ENCODE results near the gene MLLT6. TPM values are rescaled to one million over a fixed set of nuclear protein-coding genes. Genes with fewer than 3 reads are reported as not detected.

The MLLT6 gene
- polyA plus RNA-seq, 2 donors = 20.9 to 66.1 TPM

- 7 to 9% methylated on average over 20 of the region's 20 CpGs for WGBS, 2 donors
- peaks cover 7 to 26% of the 10 kb centered on the region in 2 donors for H3K36me3 ChIP-seq (ENCODE audit: control insufficient read depth in 2 of 2, insufficient read depth in 2 of 2, low read length in 1 of 2)
- H3K27me3 ChIP-seq (ENCODE audit: control insufficient read depth in 1 of 2, insufficient read depth in 2 of 2, low read length in 2 of 2) = no peaks in the 10 kb centered on the region
- peak overlapping the region; percentile 71 to 92 for H3K4me3 ChIP-seq (ENCODE audit: low read depth in 1 of 2, low read length in 2 of 2)
- peaks cover 8 to 10% of the 10 kb centered on the region in 2 donors for H3K4me1 ChIP-seq (ENCODE audit: control insufficient read depth in 2 of 2, insufficient read depth in 2 of 2, low read length in 1 of 2)
- H3K9me3 ChIP-seq (ENCODE audit: control insufficient read depth in 2 of 2, insufficient read depth in 1 of 2, low read depth in 1 of 2, low read length in 1 of 2) = no peaks in the 10 kb centered on the region
- H3K27ac ChIP-seq (ENCODE audit: low read depth in 2 of 2, low read length in 1 of 2) = peak overlapping the region; percentile 97 to 99
These were observed 1.6 kb downstream of the MLLT6 start for GRCh38 chr17:38706505-38707216.

GRCh38 chr17:38707678-38708351 lies 2.7 kb downstream of the MLLT6 start:
- Histone ChIP-seq H3K4me3 (ENCODE audit: low read depth in 1 of 2, low read length in 2 of 2) (peak overlapping the region in 1 of 2 donors; percentile 92), H3K27me3 (ENCODE audit: control insufficient read depth in 1 of 2, insufficient read depth in 2 of 2, low read length in 2 of 2) (no peaks in the 10 kb centered on the region), H3K9me3 (ENCODE audit: control insufficient read depth in 2 of 2, insufficient read depth in 1 of 2, low read depth in 1 of 2, low read length in 1 of 2) (no peaks in the 10 kb centered on the region), H3K27ac (ENCODE audit: low read depth in 2 of 2, low read length in 1 of 2) (peak overlapping the region in 1 of 2 donors; percentile 5), H3K4me1 (ENCODE audit: control insufficient read depth in 2 of 2, insufficient read depth in 2 of 2, low read length in 1 of 2) (peaks cover 8 to 10% of the 10 kb centered on the region in 2 donors), H3K36me3 (ENCODE audit: control insufficient read depth in 2 of 2, insufficient read depth in 2 of 2, low read length in 1 of 2) (peaks cover 15 to 37% of the 10 kb centered on the region in 2 donors)
- WGBS, 2 donors = 78 to 80% methylated on average over 20 to 21 of the region's 21 CpGs

- H3K4me1 ChIP-seq (ENCODE audit: control insufficient read depth in 2 of 2, insufficient read depth in 2 of 2, low read length in 1 of 2) = peaks cover 8 to 10% of the 10 kb centered on the region in 2 donors
- peaks cover 15 to 50% of the 10 kb centered on the region in 2 donors for H3K36me3 ChIP-seq (ENCODE audit: control insufficient read depth in 2 of 2, insufficient read depth in 2 of 2, low read length in 1 of 2)
- no peaks in the 10 kb centered on the region for H3K9me3 ChIP-seq (ENCODE audit: control insufficient read depth in 2 of 2, insufficient read depth in 1 of 2, low read depth in 1 of 2, low read length in 1 of 2)
- no peak overlapping the region for H3K4me3 ChIP-seq (ENCODE audit: low read depth in 1 of 2, low read length in 2 of 2)
- H3K27ac ChIP-seq (ENCODE audit: low read depth in 2 of 2, low read length in 1 of 2) = no peak overlapping the region
- no peaks in the 10 kb centered on the region for H3K27me3 ChIP-seq (ENCODE audit: control insufficient read depth in 1 of 2, insufficient read depth in 2 of 2, low read length in 2 of 2)
- WGBS, 2 donors = 86 to 87% methylated on average over 18 of the region's 18 CpGs
These were observed 4.2 kb downstream of the MLLT6 start for GRCh38 chr17:38709104-38709820.

GRCh38 chr17:38709864-38710603 lies 5.0 kb downstream of the MLLT6 start:
- 57 to 60% methylated on average over 13 of the region's 13 CpGs for WGBS, 2 donors
- peaks cover 15 to 51% of the 10 kb centered on the region in 2 donors for H3K36me3 ChIP-seq (ENCODE audit: control insufficient read depth in 2 of 2, insufficient read depth in 2 of 2, low read length in 1 of 2)

GRCh38 chr17:38710604-38710962 lies 5.5 kb downstream of the MLLT6 start:
- Histone ChIP-seq H3K36me3 (ENCODE audit: control insufficient read depth in 2 of 2, insufficient read depth in 2 of 2, low read length in 1 of 2) (peaks cover 18 to 55% of the 10 kb centered on the region in 2 donors), H3K4me1 (ENCODE audit: control insufficient read depth in 2 of 2, insufficient read depth in 2 of 2, low read length in 1 of 2) (peaks cover 8 to 10% of the 10 kb centered on the region in 2 donors), H3K4me3 (ENCODE audit: low read depth in 1 of 2, low read length in 2 of 2) (no peak overlapping the region), H3K27me3 (ENCODE audit: control insufficient read depth in 1 of 2, insufficient read depth in 2 of 2, low read length in 2 of 2) (no peaks in the 10 kb centered on the region), H3K9me3 (ENCODE audit: control insufficient read depth in 2 of 2, insufficient read depth in 1 of 2, low read depth in 1 of 2, low read length in 1 of 2) (no peaks in the 10 kb centered on the region), H3K27ac (ENCODE audit: low read depth in 2 of 2, low read length in 1 of 2) (no peak overlapping the region)
- 82 to 84% methylated on average over 3 of the region's 3 CpGs for whole genome bisulfite sequencing, 2 donors

More at GRCh38 chr17:38709864-38710603, 5.0 kb downstream of the MLLT6 start:
- Histone ChIP-seq H3K4me1 (ENCODE audit: control insufficient read depth in 2 of 2, insufficient read depth in 2 of 2, low read length in 1 of 2) (peaks cover 8 to 10% of the 10 kb centered on the region in 2 donors), H3K27me3 (ENCODE audit: control insufficient read depth in 1 of 2, insufficient read depth in 2 of 2, low read length in 2 of 2) (no peaks in the 10 kb centered on the region), H3K4me3 (ENCODE audit: low read depth in 1 of 2, low read length in 2 of 2) (no peak overlapping the region), H3K9me3 (ENCODE audit: control insufficient read depth in 2 of 2, insufficient read depth in 1 of 2, low read depth in 1 of 2, low read length in 1 of 2) (no peaks in the 10 kb centered on the region), H3K27ac (ENCODE audit: low read depth in 2 of 2, low read length in 1 of 2) (no peak overlapping the region)

GRCh38 chr17:38710985-38711384 lies 5.9 kb downstream of the MLLT6 start:
- no peaks in the 10 kb centered on the region for H3K27me3 ChIP-seq (ENCODE audit: control insufficient read depth in 1 of 2, insufficient read depth in 2 of 2, low read length in 2 of 2)
- peaks cover 8 to 10% of the 10 kb centered on the region in 2 donors for H3K4me1 ChIP-seq (ENCODE audit: control insufficient read depth in 2 of 2, insufficient read depth in 2 of 2, low read length in 1 of 2)
- no peak overlapping the region for H3K4me3 ChIP-seq (ENCODE audit: low read depth in 1 of 2, low read length in 2 of 2)
- peaks cover 19 to 59% of the 10 kb centered on the region in 2 donors for H3K36me3 ChIP-seq (ENCODE audit: control insufficient read depth in 2 of 2, insufficient read depth in 2 of 2, low read length in 1 of 2)
- WGBS, 2 donors = 85 to 86% methylated on average over 5 of the region's 5 CpGs
- H3K9me3 ChIP-seq (ENCODE audit: control insufficient read depth in 2 of 2, insufficient read depth in 1 of 2, low read depth in 1 of 2, low read length in 1 of 2) = no peaks in the 10 kb centered on the region
- H3K27ac ChIP-seq (ENCODE audit: low read depth in 2 of 2, low read length in 1 of 2) = no peak overlapping the region

- Histone ChIP-seq H3K9me3 (ENCODE audit: control insufficient read depth in 2 of 2, insufficient read depth in 1 of 2, low read depth in 1 of 2, low read length in 1 of 2) (no peaks in the 10 kb centered on the region), H3K27ac (ENCODE audit: low read depth in 2 of 2, low read length in 1 of 2) (no peak overlapping the region), H3K4me3 (ENCODE audit: low read depth in 1 of 2, low read length in 2 of 2) (no peak overlapping the region), H3K4me1 (ENCODE audit: control insufficient read depth in 2 of 2, insufficient read depth in 2 of 2, low read length in 1 of 2) (peaks cover 3 to 7% of the 10 kb centered on the region in 2 donors), H3K27me3 (ENCODE audit: control insufficient read depth in 1 of 2, insufficient read depth in 2 of 2, low read length in 2 of 2) (no peaks in the 10 kb centered on the region), H3K36me3 (ENCODE audit: control insufficient read depth in 2 of 2, insufficient read depth in 2 of 2, low read length in 1 of 2) (peaks cover 26 to 66% of the 10 kb centered on the region in 2 donors)
- WGBS, 2 donors = 77 to 79% methylated on average over 26 of the region's 26 CpGs
These were observed 6.9 kb downstream of the MLLT6 start for GRCh38 chr17:38711792-38712571.

- no peaks in the 10 kb centered on the region for H3K27me3 ChIP-seq (ENCODE audit: control insufficient read depth in 1 of 2, insufficient read depth in 2 of 2, low read length in 2 of 2)
- WGBS, 2 donors = 94 to 95% methylated on average over 8 to 10 of the region's 10 CpGs
- H3K4me1 ChIP-seq (ENCODE audit: control insufficient read depth in 2 of 2, insufficient read depth in 2 of 2, low read length in 1 of 2) = peaks cover 0 to 3% of the 10 kb centered on the region in 2 donors
- peaks cover 26 to 68% of the 10 kb centered on the region in 2 donors for H3K36me3 ChIP-seq (ENCODE audit: control insufficient read depth in 2 of 2, insufficient read depth in 2 of 2, low read length in 1 of 2)
- H3K9me3 ChIP-seq (ENCODE audit: control insufficient read depth in 2 of 2, insufficient read depth in 1 of 2, low read depth in 1 of 2, low read length in 1 of 2) = no peaks in the 10 kb centered on the region
- H3K27ac ChIP-seq (ENCODE audit: low read depth in 2 of 2, low read length in 1 of 2) = no peak overlapping the region
- no peak overlapping the region for H3K4me3 ChIP-seq (ENCODE audit: low read depth in 1 of 2, low read length in 2 of 2)
These were observed 7.5 kb downstream of the MLLT6 start for GRCh38 chr17:38712593-38712992.

All from esophagus (tissue), 2 donors.